Measurements from ENCODE around the gene AXDND1.
"Not testable (repeated sequence)": the region's sequence is repeated elsewhere in the genome, so short reads cannot be mapped to it uniquely, and the experiment has no call there.

Gene AXDND1

DNA sequence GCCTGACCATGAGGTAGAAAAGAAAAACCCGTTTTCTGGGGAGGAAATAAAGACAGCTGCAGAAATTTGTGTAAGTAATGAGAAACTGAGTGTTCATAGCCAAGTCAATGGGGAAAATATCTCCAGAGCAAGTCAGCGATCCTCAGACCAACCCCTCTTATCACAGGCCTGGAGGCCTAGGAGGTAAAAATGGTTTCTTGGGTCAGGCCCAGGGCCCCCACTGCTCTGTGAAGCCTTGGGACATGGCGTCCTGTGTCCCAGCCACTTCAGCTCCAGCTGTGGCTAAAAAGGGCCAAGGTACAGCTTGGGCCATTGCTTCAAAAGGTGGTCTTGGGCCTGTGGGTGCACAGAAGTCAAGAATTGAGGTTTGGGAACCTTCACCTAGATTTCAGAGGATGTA, 108.9 kb downstream of the AXDND1 start:
- no peak for DNase-seq

DNA sequence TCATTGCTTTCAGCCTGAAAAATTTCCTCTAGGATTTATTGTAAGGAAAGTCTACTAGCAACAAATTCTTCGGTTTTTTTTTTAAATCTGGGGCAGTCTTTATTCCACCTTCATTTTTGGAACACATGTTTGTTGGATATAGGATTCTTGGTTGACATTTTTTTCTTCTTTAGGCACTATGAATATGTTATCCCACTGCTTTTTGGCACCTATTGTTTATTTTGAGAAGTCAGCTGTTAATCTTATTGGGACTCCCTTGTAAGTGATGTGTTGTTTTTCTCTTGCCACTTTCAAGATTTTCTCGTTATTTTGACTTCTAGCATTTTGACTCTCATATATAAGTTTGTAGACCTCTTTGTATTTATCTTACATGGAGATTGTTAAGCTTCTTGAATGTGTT, 110.7 kb downstream of the AXDND1 start:
- no peak for DNase-seq

DNA sequence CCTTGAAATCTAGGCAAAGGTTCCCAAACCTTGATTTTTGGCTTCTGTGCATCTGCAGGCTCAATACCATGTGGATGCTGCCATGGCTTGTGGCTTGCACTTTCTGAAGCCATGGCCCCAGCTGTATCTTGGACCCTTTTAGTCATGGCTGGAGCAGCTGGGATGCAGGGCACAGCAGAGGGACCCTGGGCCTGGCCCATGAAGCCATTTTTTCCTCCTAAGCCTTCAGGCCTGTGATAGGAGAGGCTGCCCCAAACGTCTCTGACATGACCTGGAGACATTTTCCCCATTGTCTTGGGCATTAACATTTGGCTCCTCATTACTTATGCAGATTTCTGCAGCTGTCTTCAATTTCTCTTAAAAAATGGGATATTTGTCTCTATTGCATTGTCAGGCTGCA, 112.6 kb downstream of the AXDND1 start:
- DNase-seq = no peak

DNA sequence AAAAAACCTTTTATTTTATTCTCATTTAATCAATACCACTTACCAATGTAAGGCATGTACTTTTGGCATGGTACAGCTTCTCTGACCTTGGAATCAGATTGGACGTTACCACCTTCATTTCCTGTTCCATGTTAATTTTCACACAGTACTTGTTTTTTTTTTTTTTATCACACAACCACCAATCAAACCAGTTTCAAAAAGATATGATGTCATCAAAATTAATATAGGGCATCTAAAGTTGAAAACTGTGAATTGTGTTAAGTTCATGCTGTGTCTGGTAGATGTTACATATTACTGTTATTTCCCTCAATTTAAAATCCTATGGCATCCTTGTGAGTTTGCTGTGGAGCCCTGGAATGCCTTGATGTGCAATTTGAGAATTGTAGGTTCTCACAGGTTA, 124.8 kb downstream of the AXDND1 start:
- DNase-seq = no peak

DNA sequence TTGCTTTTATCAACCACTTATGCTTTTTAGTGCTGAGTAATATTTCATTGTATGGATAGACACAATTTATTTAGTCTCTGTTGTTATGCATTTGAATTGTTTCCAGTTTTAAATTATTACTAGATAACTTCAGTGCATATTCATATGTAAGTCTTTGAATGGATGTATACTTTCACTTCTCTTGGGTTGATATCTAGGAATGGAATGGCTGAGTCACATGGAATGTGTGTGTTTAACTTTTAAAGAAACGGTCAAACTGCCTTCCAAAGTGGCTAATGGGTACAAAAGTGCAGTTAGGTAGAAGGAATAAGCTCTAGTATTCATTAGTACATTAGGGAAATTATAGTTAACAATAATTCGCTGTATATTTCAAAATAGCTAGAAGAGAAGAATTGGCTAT, 127.6 kb downstream of the AXDND1 start:
- DNase-seq = no peak

DNA sequence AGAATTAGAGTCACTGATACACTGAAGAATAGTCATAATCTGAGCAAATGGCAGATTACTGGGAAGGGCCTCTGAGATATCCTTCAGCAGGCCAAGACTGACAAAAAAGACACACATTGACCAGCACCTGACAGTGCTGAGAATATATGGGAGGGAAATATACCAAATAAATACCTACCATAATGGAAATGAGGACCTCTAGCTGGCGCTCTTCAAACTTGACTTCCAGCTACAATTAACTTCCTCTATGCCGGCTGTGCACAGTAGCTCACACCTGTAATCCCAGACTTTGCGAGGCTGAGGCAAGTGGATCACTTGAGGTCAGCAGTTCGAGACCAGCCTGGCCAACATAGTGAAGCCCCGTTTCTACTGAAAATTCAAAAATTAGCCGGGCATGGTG, 140.4 kb downstream of the AXDND1 start:
- no peak for DNase-seq

DNA sequence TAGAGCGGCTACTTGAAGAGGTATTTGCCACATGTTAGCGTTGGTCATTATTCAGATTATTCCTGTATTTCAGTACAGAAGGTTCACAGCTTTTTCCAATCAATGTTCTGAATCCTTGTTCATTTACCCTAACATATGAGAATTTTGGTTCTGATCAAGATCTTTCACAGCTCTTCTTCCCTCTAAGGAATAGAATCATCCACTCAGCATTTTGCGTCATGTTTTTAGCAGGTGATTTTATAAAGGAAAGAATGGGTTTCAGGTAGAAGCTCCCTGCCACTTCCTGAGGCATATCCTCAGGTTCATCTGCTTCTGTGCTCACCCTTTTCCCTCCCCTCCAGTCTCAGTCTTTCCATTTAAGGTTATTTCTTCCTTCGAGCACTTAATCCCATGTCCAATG, 143.6 kb downstream of the AXDND1 start:
- DNase-seq = no peak

DNA sequence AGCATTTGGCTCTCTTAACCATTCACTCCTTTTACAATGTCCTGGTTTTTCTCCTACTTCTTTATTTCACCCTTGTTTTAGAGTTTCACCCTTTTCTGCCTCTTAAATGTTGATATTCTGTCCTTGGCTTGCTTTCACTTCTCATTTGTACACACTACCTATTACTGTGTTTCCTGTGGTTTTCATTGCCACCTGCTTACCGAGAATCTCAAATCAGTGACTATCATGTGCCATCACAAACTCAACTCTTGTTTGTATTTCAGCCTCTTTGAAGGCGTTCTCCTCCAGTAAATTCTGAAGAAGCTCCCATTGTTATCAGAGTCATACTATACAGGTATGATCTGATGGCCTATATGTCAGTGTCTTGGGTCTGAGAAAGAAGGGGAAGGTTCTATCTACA, 144.3 kb downstream of the AXDND1 start:
- DNase-seq = no peak

DNA sequence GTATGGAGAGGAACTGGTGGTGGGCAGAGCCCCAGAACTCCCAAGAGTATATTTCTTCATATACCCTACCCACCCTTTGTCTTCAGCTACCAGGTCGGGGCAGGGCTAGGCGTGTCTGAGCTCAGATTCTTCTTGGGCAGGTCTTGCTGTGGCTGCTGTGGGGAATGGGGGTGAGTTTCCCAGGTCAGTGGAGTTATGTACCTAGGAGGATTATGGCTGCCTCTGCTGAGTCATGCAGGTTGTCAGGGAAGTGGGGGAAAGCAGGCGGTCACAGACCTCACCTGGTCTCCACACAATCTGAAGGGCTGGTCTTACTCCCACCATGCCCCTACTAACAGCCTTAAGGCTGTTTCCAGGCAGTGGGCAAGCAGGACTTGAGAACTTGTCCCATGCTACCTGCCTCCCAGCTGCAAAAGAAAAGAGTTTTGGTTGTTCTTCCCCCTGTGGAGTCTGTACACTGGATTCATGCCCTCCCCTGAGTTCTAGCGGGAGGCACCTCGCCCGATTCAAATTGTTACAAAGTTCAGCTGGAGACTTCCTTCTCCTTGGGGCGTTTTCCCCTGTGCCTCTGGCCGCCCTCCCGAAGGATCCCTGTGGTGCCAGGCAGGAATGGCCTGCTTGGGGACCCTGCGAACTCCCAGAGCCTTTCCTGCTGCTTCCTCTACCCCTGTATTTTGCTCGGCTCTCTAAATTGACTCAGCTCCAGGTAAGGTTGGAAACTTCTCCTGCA, 151.4 kb downstream of the AXDND1 start:
- DNase-seq = no peak

DNA sequence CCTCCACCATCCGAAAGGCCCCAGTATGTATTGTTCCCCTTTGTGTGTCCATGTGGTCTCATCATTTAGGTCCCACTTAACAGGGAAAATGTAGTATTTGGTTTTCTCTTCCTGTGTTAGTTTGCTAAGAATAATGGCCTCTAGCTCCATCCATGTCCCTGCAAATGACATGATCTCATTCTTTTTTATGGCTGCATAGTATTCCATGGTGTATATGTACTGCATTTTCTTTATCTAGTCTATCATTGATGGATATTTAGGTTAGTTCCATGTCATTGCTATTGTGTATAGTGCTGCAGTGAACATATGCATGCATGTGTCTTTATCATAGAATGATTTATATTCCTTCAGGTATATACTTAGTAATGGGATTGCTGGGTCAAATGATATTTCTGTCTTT, 152.8 kb downstream of the AXDND1 start:
- not testable (repeated sequence) for DNase-seq

DNA sequence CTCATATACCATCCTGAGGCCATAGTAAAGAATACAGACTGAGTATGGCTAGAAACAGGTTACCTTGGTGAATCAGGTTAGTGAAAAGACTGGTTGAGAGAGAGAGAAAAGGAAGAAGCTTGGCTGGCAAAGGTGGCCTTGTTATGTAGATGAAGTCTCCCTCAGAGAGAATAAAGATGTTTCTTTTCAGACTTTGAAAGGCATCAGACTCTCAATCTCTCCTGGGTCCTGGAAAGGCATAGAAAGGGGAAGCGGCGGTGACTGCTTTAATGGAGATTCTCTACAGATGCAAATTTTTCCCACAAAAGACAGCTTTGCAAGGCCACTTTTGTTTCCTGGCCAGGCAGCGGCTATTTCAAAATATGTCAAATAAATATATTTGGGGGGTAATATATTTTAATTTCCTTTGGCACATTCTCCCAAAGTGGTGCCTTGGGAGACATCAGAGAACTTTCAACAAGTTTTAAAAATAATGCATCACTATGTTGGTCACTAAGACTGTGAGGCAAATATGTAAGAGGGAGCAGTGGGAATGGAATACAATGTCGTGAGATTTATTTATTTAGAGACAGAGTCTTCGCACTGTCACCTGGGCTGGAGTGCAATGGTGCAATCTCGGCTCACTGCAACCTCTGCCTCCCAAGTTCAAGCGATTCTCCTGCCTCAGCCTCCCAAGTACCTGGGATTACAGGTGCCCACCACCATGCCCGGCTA, 163.9 kb downstream of the AXDND1 start:
- no peak for DNase-seq

DNA sequence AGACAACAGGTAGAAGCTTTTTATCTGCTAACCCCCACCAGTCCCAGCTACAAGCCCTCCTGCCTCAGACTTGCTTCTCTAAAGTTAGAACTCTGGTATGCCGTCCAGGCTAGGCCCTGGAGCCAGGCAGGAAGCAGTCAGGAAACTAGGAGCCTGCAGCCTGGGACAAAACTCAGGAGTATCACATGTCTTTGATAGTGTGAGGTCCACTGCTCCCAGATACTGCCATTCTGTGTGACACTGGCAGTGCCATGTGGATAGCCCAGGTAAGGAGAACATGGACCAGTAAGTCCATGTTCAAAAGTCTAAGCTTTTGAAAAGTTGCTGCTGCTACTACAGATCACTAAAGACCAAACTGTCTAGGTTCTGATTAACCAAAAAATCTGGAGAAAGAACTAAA, 164.6 kb downstream of the AXDND1 start:
- no peak for DNase-seq

DNA sequence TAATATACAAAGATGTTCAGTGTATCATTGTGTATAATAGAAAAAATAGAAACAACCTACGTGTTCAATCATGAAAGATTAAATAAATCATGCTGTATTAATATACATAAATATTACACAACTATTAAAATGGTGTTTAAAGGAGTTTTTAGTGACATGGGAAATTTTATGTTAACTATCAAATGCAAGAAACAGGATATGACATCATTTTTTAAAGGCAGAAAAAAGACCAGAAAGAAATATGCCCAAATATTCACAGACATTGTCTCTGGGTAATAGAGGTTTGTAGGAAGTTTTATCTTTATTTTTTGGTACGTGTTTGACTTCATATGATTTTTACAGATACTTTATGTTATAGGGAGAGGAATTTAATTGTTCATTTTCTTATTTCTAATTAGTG, 176.0 kb downstream of the AXDND1 start:
- DNase-seq = no peak

DNA sequence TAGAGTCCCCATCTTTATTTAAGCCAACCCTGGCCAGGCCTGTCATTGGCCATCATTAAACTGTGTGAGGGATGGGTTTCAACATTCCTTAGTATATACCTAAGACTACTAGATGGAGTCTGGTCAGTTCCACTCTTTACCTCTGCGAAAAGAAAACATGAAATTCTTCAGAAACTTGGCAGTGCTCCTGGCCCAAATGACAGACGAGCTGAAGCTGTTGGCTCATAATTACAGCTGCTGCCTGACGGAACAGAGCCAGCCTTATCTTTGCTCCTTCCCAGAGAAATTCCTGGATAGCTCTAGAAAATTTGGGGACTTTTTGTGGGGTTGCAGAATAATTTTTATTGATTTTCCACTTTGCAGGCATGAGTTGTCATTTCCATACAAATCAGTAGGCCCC, 179.6 kb downstream of the AXDND1 start:
- DNase-seq = no peak

DNA sequence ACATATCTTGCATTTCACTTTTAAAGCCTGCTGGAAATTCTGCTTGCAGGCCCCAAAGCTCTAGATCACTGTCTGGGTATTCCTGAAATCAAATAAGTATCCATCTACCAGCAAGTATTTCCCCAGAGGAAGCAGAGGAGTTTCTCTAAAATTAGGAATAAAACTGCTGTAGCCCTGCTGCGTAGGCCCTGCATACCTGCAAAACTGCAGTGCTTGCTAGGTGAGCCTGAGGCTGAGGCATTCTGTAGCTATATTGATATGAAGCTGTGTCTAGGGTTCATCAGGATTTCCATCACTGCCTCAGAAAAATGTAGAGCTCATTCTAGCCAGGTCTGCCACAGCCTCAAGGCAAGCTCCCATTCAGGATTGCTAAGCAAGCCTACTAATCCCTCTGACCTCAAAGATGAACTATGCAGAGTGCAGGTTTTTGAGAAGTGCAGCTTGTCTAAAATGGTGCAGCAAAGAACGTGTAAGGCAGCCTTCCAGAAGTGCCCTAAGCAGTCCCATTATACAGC, 181.3 kb downstream of the AXDND1 start:
- DNase-seq = no peak

DNA sequence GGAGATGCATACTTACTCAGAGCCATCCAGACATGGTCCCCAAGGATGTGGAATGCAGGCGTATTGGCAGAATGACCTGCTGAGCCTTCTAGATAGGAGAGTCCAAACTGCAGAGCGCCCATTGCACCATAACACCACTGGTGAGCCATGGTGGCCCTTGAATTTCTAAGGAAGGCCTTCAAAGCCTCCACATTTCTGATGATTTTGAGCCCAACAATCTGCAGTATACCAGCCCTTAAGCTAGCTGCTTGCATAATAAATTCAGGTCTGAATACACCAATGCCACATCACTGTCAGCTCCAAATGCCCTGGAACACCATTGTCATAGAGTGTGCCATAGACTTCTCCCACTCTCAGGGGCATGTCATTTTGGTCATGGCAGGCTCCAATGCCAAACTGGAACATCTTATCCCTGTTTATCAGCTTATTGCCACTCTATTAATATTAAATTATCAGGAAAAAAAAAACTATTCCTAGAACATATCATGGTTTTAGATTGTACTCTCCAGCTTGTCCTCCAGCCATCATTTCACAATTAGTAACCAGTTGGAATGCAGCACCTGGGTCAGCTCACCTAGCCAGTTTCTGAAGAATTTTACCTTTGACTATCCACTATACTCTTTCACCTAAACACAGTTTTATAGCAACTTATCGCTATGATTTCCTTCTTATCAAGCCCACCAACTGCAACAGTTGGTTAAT, 183.0 kb downstream of the AXDND1 start:
- DNase-seq = no peak

DNA sequence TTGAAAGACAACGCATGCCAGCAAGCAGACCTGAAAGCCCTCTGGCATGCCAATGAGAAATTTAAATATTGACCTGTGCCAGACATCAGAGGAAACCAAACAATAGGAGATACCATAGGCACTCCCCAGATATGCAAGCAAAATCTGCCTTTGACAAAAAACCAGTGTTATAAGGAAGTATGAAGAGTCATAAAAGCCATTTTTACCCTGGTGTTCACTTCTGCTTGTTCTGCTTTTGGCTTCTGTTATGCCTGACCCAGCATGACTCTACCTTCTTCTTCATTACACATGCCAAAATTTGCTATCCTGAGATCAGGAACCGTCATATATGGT, 183.6 kb downstream of the AXDND1 start:
- no peak for DNase-seq

DNA sequence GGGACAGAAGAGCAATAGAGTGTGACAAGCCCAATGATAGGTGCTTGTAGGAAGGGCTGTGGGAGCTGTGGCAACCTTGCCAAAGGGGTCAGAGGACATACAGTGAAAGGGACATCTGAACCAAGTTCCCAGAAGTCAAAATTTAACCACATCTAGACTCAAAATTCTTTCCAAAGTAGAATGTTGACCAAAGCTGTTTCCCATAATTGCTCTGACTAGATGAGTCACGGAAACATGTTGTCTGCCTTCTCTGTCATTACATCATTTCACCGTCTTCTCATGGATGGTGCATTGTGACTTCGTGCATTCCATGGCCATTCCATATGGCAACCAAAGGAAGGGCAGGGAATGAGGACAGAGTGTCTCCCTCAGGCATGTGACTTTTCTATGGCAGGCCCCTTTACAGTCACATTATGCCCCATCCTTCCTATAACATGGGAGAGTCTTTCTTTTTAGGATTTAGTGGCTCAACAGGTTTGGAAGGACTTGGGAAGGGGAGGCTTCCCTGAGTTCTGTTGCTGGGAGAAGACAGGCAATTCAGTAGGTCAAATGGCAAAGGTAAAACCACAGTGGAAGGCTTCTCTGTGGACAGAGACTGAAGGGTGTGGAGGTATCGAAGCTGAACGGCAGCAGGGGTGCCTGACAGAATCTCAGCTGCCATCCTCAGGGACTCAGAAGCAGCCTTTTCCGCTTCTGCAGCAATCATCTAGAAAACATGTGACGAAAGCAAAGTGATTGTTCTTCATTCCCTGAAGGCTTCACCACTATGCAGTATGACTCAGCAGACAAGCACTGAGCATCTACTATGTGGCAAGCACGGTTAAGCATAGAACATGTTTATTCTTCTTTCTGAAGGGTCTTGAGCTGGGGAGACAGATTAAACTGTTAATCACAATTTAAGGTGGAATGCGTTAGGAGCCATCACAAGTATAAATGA, 185.2 kb downstream of the AXDND1 start:
- no peak for DNase-seq

DNA sequence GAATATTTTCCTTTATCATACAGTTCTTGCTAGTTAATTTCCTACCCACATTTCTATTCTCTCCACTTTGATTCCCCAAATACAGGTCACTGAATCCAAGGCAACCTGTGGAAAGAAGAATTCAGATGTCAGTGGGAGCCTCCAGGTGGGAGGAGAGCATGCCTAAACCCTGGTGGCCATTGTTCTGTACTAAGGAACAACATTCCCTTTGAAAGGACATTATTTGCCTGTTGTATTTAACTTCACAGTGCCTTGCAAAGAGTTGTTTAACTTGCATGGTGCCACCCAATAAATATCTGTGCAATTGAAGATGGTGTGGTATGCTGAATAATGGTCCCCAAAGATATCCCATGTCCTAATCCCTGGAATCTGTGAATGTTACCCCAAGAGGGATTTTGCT, 188.7 kb downstream of the AXDND1 start:
- no peak for DNase-seq

DNA sequence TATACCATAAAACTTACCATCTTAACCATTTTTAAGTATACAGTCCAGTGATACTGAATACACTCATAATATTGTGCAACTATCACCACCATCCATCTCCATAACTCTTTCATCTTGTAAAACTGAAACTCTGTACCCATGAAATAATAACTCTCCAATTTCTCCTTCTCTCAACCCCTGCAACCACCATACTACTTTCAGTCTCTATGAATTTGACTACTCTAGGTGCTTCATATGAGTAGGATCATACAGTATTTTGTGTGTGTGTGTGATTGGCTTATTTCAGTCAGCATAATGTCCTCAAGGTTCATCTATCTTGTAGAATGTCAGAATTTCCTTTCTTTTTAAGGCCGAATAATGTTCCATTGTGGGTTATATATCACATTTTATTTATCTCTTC, 192.3 kb downstream of the AXDND1 start:
- no peak for DNase-seq

DNA sequence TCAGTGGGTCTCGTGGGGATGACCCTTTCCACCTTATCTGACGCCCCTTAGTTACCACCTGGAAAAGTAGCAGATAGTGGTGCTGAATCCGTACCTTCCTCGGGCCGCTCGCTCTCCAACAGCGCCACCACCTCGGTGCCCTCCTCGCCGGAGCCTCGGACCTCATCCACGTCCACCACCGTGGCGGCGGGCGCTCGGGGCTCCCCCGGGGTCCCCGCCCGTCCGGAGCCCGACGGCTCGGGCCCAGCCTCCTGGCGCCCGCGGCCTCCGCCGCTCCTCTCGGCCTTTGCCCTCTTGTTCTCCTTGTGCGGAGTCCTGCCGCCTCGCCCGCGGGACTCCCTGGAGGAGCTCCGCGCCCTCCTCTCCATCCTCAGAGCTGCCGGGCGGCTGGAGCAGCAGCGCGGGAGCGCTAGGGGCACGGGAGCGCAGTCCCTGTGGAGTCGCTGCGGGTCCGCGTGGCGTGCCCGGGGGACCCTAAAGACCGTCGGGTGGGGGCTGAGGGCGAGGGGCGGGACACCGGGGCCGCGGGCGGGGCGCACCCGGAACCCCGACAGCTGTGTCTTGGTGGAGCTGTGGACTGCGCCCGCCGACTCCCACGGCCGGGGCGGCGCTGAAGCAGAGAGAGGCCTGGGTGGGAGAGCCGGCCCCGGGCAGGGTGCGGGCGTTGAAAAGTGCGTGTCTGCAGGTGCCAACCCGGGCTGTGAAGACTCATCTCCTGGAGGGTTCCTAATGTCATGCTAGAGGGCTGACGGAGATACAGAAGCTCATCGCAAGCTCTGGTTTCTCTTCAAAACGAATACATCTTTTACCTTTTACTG, 209.9 kb downstream of the AXDND1 start, which contains the start of gene NPHS2:
TSS of gene NPHS2 (minus strand) at position 452 of the 818 bp plus-strand sequence. CDS start at position 368, 84 bp downstream.
- DNase-seq = no peak

DNA sequence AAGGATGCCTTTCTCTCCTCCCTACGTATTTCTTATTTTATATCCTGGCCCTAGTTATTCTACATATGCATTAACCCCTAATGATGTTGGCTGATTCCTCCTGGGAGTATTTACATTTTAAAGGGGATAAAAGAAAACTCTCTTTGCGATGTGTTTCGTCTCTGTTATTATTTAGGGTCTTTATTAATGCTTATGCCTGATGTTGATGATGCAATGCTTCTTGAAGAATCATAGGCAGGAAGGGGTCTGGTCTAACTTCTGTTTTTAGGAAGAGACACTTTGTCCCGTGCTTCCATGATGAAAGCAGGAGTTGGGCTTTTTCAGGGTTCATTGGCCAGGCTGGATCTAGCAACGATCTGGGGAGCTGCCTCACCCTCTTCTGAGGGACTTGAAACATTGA, 210.7 kb downstream of the AXDND1 start:
- no peak for DNase-seq
